ENCODE measurements around the gene USP47.

- TF ChIP-seq POLR2A (IDR thresholded peaks at IDR 0.05), result no peak
- no peak for TF ChIP-seq CTCF (IDR thresholded peaks at IDR 0.05)
These were observed 33.7 kb upstream of the USP47 start for GRCh38 chr11:11807811-11808782.

Data from esophagus squamous epithelium (tissue), 4 donors.